Aorta (tissue), 5 donors: ENCODE measurements around the gene SYTL3. TPM values are rescaled to one million over a fixed set of nuclear protein-coding genes. Genes with fewer than 3 reads are reported as not detected.
"Not testable (repeated sequence)": the region's sequence is repeated elsewhere in the genome, so short reads cannot be mapped to it uniquely, and the experiment has no call there.

Experiments
- ATAC-seq: fragments of 200-7000 bp; cut with Tn5 transposase; one replicate; pipeline ENCODE4 v1.9.1; 2022; ENCODE audit warnings: moderate library complexity; ENCODE audit not compliant: low FRiP score
- DNase-seq, 2 donors: peaks; one replicate each; pipeline ENCODE4 v3.0.0-alpha.2; 2020
- H3K27ac ChIP-seq, 2 donors: one replicate each; pipeline ENCODE4 v1.5.1; 2013; ENCODE audit warnings: low read length in 2 of 2, mild to moderate bottlenecking in 2 of 2, moderate library complexity in 2 of 2, control low read depth in 1 of 2, inconsistent platforms in 1 of 2, low read depth in 1 of 2
- H3K27me3 ChIP-seq, 2 donors: one replicate each; pipeline ENCODE4 v1.6.1; 2013; ENCODE audit warnings: control low read depth in 1 of 2, low read length in 1 of 2, mild to moderate bottlenecking in 1 of 2, moderate library complexity in 1 of 2; ENCODE audit not compliant: insufficient read depth in 2 of 2, control insufficient read depth in 1 of 2
- H3K36me3 ChIP-seq, 2 donors: one replicate each; pipeline ENCODE4 v1.6.1; 2013; ENCODE audit warnings: control low read depth in 1 of 2, low read length in 1 of 2, mild to moderate bottlenecking in 1 of 2; ENCODE audit not compliant: insufficient read depth in 2 of 2, control insufficient read depth in 1 of 2
- H3K4me1 ChIP-seq, 2 donors: one replicate each; pipeline ENCODE4 v1.6.1; 2013; ENCODE audit warnings: low read length in 2 of 2, control low read depth in 1 of 2, mild to moderate bottlenecking in 1 of 2, moderate library complexity in 1 of 2; ENCODE audit not compliant: insufficient read depth in 2 of 2, control insufficient read depth in 1 of 2
- H3K4me3 ChIP-seq, 2 donors: one replicate each; pipeline ENCODE4 v1.5.1; 2013; ENCODE audit warnings: low read length in 2 of 2, control low read depth in 1 of 2, mild to moderate bottlenecking in 1 of 2
- H3K9me3 ChIP-seq: one replicate; pipeline ENCODE4 v1.6.1; 2013; ENCODE audit warnings: mild to moderate bottlenecking, low read length; ENCODE audit not compliant: control insufficient read depth
- WGBS, 2 donors: extraction: QIAGEN DNeasy Blood & Tissue Kit; methylation state at CpG; one replicate each; pipeline ENCODE4 v1.1.7; 2013; 5-methylcytosine and 5-hydroxymethylcytosine counted together
- intact Hi-C, 2 donors: fragments of 100-400 bp; cut with DNase I; formaldehyde crosslinking; loops; one replicate each; pipeline versions ENCODE4 v1.14.2 to v1.15.0; 2022
- long read RNA-seq, 2 donors: library from polyadenylated mRNA; unstranded; transcript quantifications; one replicate each; pipeline ENCODE4 v2.0.0, GENCODE V29; 2020 to 2021
- polyA plus RNA-seq, 2 donors: library from polyadenylated mRNA; stranded (reverse); fragments of 200-250 nt; gene quantifications; one replicate each; pipeline ENCODE4 v1.2.3, GENCODE V29; 2013
- total RNA-seq, 2 donors: library from RNA; stranded (reverse); fragmentation: NEBNext Ultra II Directional; extraction: Animal tissue kit (Norgen Biotek cat#: 25700); gene quantifications; one replicate each; pipeline ENCODE4 v1.2.1, GENCODE V29; 2021
- donor health status: healthy with polysubstance abuse.
- donor health status: Bipolar disorder and iron deficiency.
- donor health status: DM: no; HTN: no; CAD: no.
- donor health status: DM: no; HTN: no; CAD: no.
- donor health status: DM: yes; HTN: yes; CAD: no.

SYTL3 gene, protein sequence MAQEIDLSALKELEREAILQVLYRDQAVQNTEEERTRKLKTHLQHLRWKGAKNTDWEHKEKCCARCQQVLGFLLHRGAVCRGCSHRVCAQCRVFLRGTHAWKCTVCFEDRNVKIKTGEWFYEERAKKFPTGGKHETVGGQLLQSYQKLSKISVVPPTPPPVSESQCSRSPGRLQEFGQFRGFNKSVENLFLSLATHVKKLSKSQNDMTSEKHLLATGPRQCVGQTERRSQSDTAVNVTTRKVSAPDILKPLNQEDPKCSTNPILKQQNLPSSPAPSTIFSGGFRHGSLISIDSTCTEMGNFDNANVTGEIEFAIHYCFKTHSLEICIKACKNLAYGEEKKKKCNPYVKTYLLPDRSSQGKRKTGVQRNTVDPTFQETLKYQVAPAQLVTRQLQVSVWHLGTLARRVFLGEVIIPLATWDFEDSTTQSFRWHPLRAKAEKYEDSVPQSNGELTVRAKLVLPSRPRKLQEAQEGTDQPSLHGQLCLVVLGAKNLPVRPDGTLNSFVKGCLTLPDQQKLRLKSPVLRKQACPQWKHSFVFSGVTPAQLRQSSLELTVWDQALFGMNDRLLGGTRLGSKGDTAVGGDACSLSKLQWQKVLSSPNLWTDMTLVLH
- total RNA-seq, result 1 to 10 TPM; 3.9 to 4.7 TPM
- polyA plus RNA-seq, result 1 to 10 TPM in 1 of 2 donors, under 1 TPM in 1; 0.64 to 1.0 TPM
- long read RNA-seq, donor 1, partial matches to known transcripts, result 5 of 15 reads
- long read RNA-seq, donor 1, other reads (novel, unspliced or antisense), result 7 of 15 reads
- long read RNA-seq, donor 2, partial matches to known transcripts, result 0 of 1 reads
- long read RNA-seq, donor 2, other reads (novel, unspliced or antisense), result 1 of 1 reads

DNA sequence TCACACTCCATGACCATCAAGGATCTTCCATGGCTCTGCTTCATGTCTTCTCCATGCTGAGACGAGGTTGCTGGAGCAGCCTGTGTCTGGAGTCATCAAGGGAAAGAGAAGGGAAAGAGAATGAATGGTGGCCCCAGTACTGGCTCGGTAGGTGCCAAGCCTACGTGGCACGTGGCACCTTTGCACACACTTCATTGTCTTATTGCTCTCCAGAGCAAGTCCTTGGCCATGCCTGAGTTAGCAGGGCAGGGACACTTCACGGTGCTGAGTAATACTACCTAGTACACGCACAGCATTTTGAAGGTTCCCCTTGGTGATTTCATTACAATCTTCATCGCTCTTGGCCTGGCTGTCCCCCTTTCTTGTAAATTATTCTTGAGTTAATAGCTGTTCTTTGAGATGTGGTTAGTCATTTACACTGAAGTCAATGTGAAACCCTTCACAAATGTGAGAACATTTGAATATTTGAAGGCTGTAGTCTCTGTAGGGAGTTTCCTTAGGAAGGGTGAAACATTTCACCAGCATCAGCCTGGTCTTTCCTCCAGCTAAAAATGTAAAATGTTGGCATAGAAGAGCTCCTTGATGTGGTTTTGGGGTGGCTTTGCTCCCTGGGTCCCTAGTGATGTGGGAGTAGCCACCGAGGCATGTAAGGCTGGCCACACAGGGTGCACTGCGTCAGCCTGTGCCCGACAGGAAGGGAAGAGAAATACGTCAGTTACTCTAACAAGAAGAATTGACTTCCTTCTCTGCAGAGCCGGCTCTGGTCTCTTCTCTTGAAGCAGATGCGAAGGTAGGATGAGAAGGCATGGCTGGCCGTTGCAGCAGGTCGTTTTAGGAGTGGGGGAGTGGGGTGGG, at the start of gene SYTL3:
TSS of gene SYTL3 (plus strand) at position 766 of the 855 bp plus-strand sequence. CDS start 13,215 bp downstream, outside the sequence.
- ATAC-seq, result no peak
- Histone ChIP-seq H3K9me3 (no peaks in the 10 kb centered on the region), H3K36me3 (no peaks in the 10 kb centered on the region), H3K4me1 (no peaks in the 10 kb centered on the region), H3K4me3 (no peak within 1 kb of the TSS), H3K27me3 (no peaks in the 10 kb centered on the region), H3K27ac (no peak within 1 kb of the TSS)
- intact Hi-C loops, result no loop called here
- 57 to 60% methylated on average over 15 of the region's 15 CpGs for WGBS, 2 donors
- DNase-seq, result peak in 1 of 2 donors; percentile 80

DNA sequence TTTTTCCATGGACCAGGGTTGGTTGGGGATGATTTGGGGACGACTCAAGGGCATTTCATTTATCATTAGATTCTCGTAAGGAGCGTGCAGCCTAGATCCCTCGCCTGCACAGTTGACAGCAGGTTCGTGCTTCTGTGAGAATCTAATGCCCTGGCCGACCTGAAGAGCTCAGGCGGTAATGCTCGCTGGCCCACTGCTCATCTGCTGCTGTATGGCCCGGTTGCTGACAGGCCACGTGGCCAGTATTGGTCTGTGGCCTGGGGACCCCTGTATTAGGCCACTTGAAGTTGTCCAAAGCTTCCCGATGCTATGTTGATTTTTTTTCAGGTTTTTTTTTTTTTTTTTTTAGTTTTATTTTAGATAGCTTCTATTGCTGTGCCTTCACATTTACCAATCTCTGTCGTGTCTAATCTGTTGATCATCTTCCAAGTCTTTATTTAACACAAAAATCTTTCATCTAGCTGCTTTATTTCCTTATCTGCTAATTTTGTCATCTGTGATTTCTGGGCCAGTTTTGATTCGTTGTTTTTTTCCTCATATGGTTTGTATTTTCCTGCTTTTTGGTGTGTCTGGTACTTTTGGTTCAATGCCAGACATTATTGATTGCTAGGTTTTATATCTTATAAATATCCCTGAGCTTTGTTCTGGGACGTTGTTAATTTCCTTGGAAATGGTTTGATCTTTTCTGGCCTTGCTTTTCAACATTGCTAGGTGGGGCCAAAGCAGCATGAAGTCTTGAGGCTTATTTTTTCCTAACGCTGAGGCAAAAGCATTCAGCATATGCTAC, 46.4 kb upstream of the SYTL3 start:
- no peaks in the 10 kb centered on the region for H3K9me3 ChIP-seq
- DNase-seq (no peak), ATAC-seq (no peak)
- intact Hi-C loops, result loop anchor here in 1 of 2 donors (10.0 kb wide), 1 partner anchor 81 kb away; no protein-coding TSS in a partner anchor
- no peaks in the 10 kb centered on the region for H3K27me3 ChIP-seq
- H3K36me3 ChIP-seq, result peaks cover 0 to 4% of the 10 kb centered on the region in 2 donors
- no peak overlapping the region for H3K27ac ChIP-seq
- H3K4me1 ChIP-seq, result no peaks in the 10 kb centered on the region
- no peak overlapping the region for H3K4me3 ChIP-seq
- WGBS, 2 donors, result 74 to 80% methylated on average over 15 of the region's 15 CpGs

DNA sequence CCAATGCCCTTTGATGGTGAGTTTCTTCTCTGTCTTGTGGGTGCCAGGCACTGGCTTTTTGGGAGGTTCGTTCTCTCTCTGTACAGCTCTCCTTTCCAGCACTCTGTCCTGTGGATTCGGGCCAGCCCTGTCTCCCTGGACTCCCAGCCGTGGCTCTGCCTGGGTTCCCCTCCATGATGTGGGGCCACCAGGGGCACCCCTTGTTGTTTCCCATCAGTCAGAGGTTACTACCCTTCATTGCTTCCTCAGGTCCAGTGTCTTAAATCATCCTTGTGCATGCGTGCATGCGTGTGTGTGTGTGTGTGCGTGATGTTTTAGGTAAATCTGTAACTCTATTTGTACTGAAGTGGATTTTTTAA, 45.8 kb upstream of the SYTL3 start:
- H3K27ac ChIP-seq, result no peak overlapping the region
- WGBS, 2 donors, result 82 to 84% methylated on average over 6 of the region's 6 CpGs
- intact Hi-C loops, result loop anchor here in 1 of 2 donors (10.0 kb wide), 1 partner anchor 81 kb away; no protein-coding TSS in a partner anchor
- no peaks in the 10 kb centered on the region for H3K9me3 ChIP-seq
- ATAC-seq (no peak), DNase-seq (no peak)
- no peak overlapping the region for H3K4me3 ChIP-seq
- H3K36me3 ChIP-seq, result peaks cover 0 to 4% of the 10 kb centered on the region in 2 donors
- H3K27me3 ChIP-seq, result no peaks in the 10 kb centered on the region
- H3K4me1 ChIP-seq, result no peaks in the 10 kb centered on the region

DNA sequence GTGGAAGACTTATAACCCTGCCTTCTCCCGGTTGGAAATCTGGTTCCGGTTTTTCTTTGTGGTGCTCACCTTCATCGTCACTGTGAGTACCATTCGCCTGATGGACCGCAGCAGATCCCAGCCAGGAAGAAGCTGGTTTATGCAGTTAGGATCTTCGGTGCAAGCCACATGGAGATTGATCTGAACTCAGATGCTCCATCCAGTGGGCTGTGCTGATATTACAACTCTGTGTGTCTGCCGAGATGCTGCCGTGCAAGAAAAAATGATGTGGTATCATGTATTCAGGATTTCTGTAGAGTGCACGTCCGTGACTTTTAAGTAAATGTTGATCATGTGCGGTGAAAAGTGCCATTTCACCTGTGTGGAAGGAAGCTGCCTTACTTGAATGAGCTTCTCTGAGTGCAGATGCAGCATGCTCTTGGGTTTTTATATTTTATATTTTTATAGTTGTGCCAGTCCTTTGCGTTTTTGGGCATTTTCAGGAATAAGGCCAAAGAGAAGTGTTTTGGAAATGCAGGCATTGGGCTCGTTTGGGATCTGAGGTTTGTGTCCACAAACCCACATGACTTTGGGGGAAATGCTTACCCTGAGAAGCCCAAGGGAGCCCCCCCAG, 44.5 kb upstream of the SYTL3 start:
- intact Hi-C loops, result loop anchor here in 1 of 2 donors (5.0 to 10.0 kb wide), 2 partner anchors 79 to 388 kb away; no protein-coding TSS in a partner anchor
- ATAC-seq (peak; percentile 73), DNase-seq (no peak)
- peaks cover 0 to 4% of the 10 kb centered on the region in 2 donors for H3K36me3 ChIP-seq
- H3K27ac ChIP-seq, result no peak overlapping the region
- 30 to 35% methylated on average over 13 of the region's 13 CpGs for WGBS, 2 donors
- no peak overlapping the region for H3K4me3 ChIP-seq
- H3K27me3 ChIP-seq, result no peaks in the 10 kb centered on the region
- H3K4me1 ChIP-seq, result no peaks in the 10 kb centered on the region
- H3K9me3 ChIP-seq, result no peaks in the 10 kb centered on the region

DNA sequence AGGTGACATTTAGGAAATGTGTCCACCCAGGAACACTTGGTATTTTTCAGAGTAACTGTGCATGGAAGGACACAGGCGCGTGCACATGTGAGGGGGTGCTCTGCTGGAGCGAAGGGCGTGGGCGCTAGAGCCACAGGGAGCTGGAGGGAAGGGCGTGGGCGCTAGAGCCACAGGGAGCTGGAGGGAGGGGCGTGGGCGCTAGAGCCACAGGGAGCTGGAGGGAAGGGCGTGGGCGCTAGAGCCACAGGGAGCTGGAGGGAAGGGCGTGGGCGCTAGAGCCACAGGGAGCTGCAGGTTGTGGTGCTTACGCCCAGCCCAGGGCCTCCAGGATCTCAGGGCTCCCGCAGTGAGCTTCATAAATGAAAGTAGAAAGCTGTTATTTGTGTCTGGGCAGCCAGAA, 43.8 kb upstream of the SYTL3 start:
- H3K27me3 ChIP-seq, ATAC-seq, H3K36me3 ChIP-seq, H3K27ac ChIP-seq, DNase-seq, H3K9me3 ChIP-seq, H3K4me1 ChIP-seq, H3K4me3 ChIP-seq: not testable (repeated sequence)
- WGBS, 2 donors, result 83 to 85% methylated on average over 15 of the region's 15 CpGs
- intact Hi-C loops, result loop anchor here in 1 of 2 donors (5.0 to 10.0 kb wide), 2 partner anchors 79 to 389 kb away; no protein-coding TSS in a partner anchor

DNA sequence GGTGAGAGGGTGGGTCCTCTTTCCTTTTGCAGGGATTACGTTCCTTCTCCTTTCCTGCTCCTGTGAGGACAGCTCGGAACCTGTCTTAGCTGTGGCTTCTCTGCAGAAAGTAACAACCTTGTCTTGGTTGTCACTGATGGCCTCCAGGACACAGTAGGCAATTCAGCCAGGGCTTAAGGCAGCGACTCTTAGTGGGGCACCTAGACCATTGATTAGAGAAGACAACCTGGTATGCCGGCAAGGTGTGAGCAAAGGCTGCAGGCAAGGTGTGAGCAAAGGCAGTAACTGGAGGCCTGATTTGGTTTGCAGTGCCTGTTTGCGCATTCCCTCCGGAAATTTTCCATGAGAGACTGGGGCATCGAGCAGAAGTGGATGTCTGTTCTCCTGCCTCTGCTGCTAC, 42.9 kb upstream of the SYTL3 start:
- Histone ChIP-seq H3K36me3 (peaks cover 0 to 4% of the 10 kb centered on the region in 2 donors), H3K27ac (no peak overlapping the region), H3K27me3 (no peaks in the 10 kb centered on the region), H3K4me3 (no peak overlapping the region), H3K4me1 (no peaks in the 10 kb centered on the region), H3K9me3 (no peaks in the 10 kb centered on the region)
- intact Hi-C loops, result loop anchor here in 1 of 2 donors (5.0 to 10.0 kb wide), 2 partner anchors 78 to 390 kb away; no protein-coding TSS in a partner anchor
- ATAC-seq (no peak), DNase-seq (no peak)
- 96 to 98% methylated on average over 7 of the region's 7 CpGs for WGBS, 2 donors

DNA sequence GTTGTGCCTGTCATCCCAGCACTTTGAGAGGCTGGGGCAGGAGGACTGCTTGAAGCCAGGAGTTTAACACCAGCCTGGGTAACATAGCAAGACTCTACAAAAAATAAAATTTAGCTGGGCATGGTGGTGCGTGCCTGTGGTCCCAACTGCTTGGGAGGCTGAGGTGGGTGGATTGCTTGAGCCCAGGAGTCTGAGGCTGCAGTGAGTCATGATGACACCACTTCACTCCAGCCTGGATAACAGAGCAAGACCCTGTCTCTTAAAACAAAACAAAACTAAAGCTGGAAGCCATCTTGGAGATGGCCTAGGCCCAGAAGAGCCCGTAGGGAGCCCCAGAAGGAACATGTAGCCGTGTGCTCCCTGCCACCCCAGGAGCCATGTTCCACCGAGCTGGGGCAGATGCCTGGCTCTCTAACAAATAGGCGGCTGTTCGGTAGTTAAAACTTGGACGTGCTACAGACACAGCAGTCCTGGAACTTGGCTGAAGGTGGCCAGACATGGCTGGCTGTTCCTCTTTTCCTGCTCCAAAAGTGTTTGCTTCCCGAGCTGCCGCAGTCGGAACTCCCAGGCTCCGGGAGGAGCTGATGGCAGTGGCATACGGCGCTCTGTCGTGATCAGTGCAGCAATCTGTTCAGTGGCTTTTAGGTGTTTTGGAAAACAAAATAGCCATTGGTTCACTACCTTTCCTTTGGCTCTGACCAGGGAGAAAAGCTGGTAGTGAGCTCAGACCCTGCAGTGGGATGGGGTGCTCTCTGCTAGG, 42.3 kb upstream of the SYTL3 start:
- H3K9me3 ChIP-seq, result no peaks in the 10 kb centered on the region
- ATAC-seq (no peak), DNase-seq (no peak)
- H3K4me1 ChIP-seq, result no peaks in the 10 kb centered on the region
- 49 to 67% methylated on average over 14 of the region's 14 CpGs for WGBS, 2 donors
- peaks cover 0 to 4% of the 10 kb centered on the region in 2 donors for H3K36me3 ChIP-seq
- H3K4me3 ChIP-seq, result no peak overlapping the region
- no peaks in the 10 kb centered on the region for H3K27me3 ChIP-seq
- intact Hi-C loops, result loop anchor here in 1 of 2 donors (5.0 to 10.0 kb wide), 2 partner anchors 77 to 390 kb away; no protein-coding TSS in a partner anchor
- no peak overlapping the region for H3K27ac ChIP-seq
